Stimulated activated CD4-positive, alpha-beta T cell treated with anti-CD3 and anti-CD28 coated beads, Interleukin-2, amount 100 ng/mL, for 48 hours (primary cell): ENCODE results near the gene NDST1.

ENCODE experiments used
- DNase-seq, 2 donors: peaks; one replicate each; pipeline ENCODE4 v3.0.0-alpha.2; 2020

Gene NDST1

GRCh38 chr5:150550286-150550685 lies 42.4 kb downstream of the NDST1 start:
- no peak for DNase-seq

GRCh38 chr5:150551066-150551465 lies 43.1 kb downstream of the NDST1 start:
- no peak for DNase-seq

GRCh38 chr5:150553402-150553801 lies 45.5 kb downstream of the NDST1 start:
- no peak for DNase-seq

DNA sequence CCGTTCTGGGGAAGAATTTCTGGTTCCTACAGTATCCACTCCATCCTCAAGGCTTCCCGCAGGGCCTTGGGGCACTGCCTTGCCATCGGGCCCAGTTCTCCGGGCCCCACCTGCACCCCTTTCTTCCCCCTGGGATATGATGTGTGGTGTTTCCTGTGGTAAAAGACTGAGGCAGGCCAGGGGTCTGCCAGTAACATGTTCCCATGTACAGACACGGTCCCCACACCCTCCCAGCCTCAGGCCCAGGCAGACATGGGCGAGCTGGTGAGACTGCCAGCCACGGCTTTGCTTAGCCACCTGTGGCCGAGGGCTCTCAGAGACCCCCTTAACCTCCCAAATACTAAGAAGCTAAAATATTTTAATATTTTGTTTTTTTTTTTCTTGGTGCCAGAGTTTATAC lies 46.0 kb downstream of the NDST1 start:
- DNase-seq, result no peak

DNA sequence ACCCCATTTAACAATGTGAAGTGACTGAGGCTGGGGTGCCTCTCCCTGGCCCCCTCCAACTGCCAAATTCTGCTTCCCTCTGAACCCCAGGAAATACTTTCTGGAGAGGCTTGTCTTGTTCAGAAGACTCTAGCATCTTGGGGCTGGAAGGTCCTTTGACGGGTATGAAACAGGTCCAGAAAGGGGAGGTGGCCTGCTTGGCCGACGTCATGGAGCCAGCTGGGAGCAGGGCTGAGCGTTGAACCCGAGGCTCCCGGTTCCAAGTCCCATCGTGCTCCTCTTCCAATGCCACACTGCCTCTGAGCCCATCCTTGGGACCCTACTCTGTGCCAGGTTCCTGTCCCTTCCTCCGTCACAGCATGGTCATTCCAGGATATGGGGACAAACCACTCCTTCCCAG lies 46.9 kb downstream of the NDST1 start:
- no peak for DNase-seq

GRCh38 chr5:150556106-150556505 lies 48.2 kb downstream of the NDST1 start:
- no peak for DNase-seq

DNA sequence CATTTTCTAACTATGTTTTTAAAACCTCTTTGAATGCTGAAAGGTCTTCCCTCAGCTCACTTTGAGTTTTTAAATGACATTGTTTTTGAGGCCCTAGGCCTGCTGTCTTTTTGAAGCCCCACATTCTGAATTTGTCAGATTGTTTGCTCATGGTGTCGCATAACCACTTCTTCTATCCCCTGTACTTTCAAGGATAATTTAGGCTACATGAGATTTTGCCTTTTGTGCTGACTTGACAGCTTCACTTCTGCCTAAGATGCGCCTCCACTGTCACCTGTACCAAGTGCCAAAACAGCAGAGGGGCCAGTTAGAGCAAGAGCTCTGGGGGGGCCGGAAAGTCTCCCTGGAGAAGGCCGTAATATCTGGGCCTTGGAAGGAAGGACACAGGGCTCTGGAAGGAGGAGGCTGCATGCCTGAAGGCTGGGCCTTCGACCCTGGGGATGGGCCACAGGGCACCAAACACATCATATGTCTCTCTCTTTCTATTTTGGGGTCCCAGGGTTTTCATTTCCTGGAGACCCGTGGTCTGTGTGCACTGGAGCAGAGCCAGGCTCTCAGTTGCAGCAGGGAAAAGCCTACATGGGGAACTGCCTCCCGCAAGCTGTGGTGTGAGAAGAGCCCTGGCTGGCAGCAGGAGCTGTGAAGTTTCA lies 49.1 kb downstream of the NDST1 start:
- no peak for DNase-seq

DNA sequence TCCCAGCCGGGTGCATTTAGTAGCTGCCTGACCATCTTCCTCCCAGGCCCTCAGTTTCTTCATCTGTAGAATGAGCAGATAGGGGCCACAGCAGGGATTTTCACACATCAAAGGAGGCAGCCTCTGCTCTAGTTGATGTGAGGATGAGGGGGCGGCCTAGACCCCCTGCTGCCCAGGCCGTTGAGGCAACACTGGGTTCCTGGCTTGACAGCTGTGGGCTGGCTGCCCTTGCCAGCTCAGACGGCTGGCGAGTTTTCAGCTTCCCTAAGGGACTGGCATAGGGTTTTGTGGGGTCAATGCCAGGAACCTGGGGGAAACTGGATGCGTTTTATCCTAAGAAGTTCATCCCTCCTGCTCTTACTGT lies 49.6 kb downstream of the NDST1 start:
- DNase-seq, result no peak

- DNase-seq, result no peak
Observed at GRCh38 chr5:150558088-150558621, 50.2 kb downstream of the NDST1 start.

DNA sequence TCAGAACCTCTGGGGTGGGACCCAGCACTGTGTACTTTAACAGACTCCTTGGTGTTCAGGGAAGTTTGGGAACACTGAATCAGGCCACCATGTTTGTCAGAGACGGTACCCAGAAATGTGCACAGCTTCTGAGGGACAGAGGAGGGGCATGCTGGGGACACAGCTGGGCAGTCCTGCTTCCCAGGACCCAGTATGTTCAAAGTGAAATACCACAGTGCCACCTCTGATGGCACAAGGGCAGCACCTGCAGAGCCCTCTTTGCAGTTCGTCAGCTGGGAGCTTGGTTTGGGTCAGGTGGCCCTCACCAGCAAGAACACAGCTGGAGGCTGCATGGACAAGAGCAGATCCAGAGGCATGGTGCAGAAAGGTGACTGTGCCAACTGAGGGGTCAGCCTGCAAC lies 51.2 kb downstream of the NDST1 start:
- DNase-seq, result no peak

- DNase-seq, result no peak
Observed at GRCh38 chr5:150559701-150560100, 51.8 kb downstream of the NDST1 start.

- DNase-seq, result peak; percentile 89 to 92
Observed at GRCh38 chr5:150560401-150561191, 52.7 kb downstream of the NDST1 start.

DNA sequence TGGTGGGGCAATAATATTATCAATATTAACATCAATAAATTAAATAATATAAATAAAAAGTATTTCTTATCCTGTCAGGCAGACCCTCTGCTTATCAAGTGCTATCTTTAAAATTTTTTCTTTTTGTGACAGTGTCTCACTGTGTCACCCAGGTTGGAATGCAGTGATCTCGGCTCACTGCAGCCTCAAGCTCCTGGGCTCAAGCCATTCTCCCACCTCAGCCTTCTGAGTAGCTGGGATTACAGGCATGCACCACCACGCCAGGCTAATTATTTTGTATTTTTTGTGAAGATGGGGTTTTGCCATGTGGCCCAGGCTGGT lies 53.2 kb downstream of the NDST1 start:
- no peak for DNase-seq

DNA sequence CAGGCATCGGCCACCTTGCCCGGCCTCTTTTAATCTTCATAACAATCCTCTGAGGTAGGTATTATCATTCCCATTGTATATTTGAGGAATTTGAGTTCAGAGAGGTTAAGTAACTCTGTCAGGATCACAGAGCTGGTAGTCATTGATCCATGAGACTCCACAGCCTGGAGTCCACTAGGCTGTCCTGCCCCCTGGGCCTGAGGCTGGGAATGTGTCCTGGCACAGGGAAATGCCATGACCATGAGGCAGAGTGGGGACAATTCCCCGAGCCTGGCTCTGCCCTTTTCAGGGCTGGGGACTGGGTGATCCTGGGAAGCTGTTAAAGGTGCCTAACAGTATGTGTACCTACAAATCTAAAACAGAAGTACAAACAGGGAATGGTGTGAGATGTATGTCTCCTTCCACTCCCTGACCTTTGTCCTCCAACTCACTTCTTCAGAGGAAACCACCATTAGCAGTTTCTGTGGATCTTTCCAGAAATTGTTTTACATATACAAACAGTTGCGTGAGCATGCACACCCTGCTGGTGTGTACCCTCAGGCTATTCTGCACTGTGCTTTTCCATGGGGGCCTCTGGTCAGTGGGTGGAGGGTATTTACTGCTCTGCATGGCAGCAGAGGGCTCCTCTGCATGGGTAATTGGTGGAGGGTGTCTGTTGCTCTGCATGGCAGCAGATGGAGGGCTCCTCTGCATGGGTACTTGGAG lies 53.8 kb downstream of the NDST1 start:
- DNase-seq, result no peak

- peak; percentile 26 to 29 for DNase-seq
Observed at GRCh38 chr5:150562832-150563231, 54.9 kb downstream of the NDST1 start.

DNA sequence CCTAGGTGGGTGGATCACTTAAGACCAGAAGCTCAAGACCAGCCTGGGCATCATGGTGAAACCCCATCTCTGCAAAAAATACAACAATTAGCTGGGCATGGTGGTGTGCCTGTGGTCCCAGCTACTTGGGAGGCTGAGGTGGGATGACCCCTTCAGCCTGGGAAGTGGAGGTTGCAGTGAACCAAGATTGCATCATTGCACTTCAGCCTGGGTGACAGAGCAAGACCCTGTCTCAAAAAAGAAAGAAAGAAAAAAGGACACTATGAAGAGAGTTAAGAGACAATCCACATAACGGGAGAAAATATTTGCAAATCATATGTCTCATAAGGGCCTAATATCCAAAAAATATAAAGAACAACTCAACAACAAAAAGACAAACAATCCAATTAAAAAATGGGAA lies 57.9 kb downstream of the NDST1 start:
- DNase-seq, result no peak

- DNase-seq, result no peak
Observed at GRCh38 chr5:150567031-150567717, 59.2 kb downstream of the NDST1 start.

GRCh38 chr5:150568663-150569062 lies 60.7 kb downstream of the NDST1 start:
- DNase-seq, result no peak

DNA sequence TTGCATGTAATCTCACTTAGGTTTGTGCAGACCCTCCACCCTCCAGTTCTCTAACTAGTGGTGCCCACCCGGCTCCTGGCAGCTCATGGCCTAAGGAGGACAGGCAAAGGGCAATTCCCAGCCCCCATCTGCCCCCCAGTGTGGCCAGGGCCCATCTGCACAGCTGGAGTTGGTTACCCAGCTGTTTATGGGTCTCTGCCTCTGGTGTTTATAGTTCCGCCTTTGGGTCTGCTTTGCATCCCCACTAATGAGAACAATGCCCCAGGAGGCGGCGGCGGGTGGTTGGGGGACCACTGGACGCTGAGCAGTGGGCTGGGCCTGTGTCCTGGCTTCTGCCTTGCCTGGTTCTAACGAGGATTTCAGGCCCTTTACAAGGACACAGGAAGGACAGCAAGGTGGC lies 62.4 kb downstream of the NDST1 start:
- no peak for DNase-seq

DNA sequence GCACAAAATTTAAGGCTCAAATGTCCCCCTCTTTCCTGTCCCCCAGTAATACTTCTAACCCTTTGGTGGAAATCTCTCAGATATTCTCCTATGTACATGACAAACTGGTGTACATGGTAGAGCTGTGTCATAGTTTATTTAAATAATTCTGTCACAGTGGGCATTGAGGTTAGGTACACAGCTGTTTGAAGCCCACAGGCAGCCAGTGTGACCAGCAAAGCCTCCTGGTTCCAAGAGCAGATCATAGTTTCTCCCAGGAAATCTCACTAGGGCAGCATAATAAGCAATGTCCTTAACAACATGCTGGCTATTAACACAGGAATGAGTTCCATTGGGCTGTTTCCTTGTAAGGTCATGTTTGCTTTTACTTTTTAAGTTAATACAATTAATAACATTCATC lies 63.9 kb downstream of the NDST1 start:
- DNase-seq, result no peak

GRCh38 chr5:150573216-150573615 lies 65.3 kb downstream of the NDST1 start:
- DNase-seq, result no peak

DNA sequence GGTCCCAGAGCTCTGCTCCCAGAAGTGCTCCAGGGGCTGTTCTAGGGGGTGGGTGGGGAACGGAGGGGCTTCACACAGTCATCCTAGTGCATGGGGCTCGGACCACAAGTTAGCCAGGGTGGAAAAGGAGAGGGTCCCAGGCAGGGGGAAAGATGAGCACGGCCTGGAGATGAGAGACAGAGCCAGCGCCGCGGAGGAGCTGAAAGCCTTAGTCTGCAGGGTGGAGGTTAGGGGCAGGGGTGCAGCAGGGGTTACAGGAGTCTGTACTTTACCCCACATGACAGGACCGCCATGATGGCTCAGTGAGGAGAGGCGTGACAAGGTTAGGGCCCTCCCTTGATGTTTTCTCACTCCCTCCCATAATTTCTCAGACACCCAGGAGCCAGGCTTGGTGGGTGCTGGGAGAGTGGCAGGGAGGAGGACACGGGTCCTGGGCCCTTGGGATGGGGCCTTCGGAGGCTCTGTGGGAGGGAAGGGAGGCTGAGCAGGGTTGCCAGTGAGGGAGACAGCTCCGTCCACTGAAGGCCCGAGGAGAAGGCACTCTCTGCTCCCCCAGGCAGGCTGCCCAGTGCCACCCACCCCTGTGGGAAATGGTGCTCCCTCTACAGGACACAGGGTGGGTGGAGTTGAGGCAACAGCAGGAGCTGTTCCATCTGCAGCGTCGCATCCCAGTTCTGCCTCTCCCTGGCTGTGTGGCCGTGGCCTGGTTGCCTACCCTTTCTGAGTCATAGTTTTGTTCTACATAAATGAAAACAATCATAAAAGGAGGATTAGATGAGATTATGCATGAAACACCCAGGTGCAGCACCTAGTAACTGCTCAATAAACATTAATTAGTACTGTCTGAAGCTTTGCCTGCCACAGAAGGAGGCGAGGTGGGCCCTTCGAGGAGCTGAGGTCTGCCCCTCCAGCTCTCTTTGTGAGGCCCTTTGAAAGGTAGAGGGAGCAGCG lies 66.2 kb downstream of the NDST1 start:
- DNase-seq, result no peak
